SKM-1 (cell line): Measurements from ENCODE around the gene GNAL.
"Not testable (repeated sequence)": the region's sequence is repeated elsewhere in the genome, so short reads cannot be mapped to it uniquely, and the experiment has no call there.

ENCODE experiments used
- DNase-seq: peaks from one replicate; lab custom pipeline; 2025; ENCODE audit not compliant: unreplicated experiment; lab: John Stamatoyannopoulos, UW

The GNAL gene

DNA sequence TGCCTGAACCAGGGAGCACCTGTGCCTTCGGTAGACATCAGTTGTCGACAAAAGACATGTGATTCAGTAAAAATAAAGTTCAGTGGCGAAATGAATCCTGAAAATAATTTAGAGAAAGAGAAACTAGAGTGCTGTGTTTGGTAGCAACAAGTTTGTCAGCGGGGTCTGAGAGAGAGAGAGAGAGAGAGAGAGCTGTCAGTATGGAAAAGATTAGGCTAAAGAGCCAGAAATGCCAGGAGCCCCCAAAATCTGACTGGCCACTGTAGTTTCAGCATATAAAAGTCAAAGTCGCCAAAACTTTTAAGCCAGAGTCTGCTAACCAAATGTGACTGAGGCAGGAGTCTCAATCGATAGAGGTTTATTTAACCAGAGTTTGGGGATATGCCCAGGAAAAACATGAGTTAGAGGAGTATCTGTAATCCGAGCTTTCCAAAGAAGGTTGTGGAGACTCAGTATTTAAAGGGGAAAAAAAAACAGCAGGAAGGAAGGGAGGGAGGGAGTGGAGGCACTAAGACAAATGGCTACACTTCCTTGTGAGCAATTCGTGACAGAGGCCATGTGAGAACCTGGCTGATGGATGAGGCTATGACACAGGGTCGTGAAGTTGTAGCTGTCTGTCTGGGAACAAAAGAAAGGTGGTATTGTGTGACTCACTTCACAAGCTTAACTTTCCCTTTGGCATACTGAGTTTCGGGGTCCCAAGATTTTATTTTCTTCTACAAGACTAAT is 20.5 kb upstream of the GNAL start:
- no peak for DNase-seq

DNA sequence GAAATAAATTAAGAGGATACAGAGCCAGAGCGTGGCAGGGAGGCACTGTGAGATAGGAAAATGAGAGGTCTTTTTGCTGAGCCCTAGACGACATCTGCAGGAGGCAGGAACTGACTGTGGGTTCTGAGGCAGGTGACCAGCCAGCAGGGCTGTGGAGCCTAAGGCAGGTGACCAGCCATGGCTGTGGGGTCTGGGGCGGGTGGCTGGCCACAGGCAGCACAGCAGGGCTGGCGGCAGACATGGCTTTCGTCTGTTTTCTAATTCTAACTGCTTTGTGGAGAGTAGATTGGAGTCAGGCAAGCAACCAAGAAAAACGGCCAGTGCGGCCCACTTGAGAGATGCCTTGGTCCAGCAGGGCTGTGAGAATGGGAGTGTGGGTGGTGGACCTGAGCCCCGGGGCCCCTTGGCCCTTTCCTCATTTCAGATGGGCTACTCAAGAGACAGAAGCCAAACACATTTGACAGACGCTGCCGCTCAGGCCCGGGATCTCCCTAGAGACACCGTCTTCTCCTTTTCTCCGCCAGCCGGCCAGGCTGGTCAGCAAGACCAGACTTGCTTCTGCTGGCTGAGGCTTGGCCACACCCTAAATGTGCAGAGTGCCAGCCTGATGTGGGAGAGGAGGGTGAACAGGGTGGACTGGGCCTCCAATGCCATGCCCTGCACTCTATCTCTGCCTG is 19.7 kb upstream of the GNAL start:
- no peak for DNase-seq

DNA sequence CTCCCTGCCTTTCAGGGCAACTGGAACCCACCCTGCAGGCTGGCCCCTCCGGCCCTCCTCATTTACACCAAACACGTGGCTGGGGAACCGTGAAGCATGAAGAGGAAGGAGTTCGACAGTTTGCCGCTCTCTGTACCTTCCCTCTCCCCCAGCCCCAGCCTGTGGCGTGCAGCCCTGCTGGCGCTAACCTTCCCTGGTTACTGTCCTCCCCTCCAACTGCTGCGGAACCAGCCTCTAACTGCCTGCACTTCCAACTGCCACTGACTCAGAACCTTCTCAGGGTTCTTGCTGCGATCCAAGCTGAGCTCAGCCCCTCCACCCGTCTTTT is 19.2 kb upstream of the GNAL start:
- no peak for DNase-seq

- DNase-seq: no peak
Measured at GRCh38 chr18:11671156-11671555, 17.9 kb upstream of the GNAL start.

- no peak for DNase-seq
Measured at GRCh38 chr18:11672198-11672597, 16.9 kb upstream of the GNAL start.

- no peak for DNase-seq
Measured at GRCh38 chr18:11672846-11673454, 16.1 kb upstream of the GNAL start.

GRCh38 chr18:11673560-11673959 is 15.5 kb upstream of the GNAL start:
- DNase-seq: no peak

- DNase-seq: no peak
Measured at GRCh38 chr18:11674119-11674518, 14.9 kb upstream of the GNAL start.

DNA sequence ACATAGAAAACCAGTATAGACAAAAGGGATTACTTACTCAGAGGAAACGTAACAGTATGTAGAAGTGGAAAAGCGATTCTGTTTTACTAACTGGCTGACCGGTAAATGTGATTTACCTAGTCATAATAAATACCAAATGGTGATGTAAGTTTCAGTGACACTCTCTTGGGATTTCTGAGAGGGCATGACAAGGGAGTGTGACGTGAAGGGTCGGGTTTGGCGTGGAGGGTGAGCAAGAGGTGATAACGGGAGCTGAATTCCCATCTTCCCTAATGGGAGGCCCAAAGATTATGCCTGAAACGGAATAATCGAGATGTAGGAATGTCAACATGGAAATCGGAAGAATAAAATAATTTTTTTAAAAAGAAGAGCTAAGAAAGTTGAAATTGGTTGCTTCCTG is 12.7 kb upstream of the GNAL start:
- no peak for DNase-seq

DNA sequence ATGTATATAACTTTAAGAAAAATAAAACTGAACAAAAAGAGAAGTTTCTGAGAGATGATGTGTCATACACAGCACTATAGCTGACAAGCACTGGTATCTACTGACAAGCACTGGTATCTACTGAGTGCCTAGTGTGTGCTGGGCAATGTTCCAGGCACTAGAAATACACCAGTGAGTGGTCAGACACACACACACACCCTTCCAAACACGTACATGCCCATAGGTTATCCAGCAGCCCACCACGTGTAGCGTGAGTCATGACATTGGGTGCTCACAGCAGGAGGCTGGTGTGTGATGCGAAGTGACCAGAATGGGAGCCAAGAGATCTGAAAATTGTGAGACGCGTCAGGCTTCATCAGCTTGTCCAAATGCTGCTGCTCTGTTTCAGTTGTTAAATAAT is 12.2 kb upstream of the GNAL start:
- no peak for DNase-seq

DNA sequence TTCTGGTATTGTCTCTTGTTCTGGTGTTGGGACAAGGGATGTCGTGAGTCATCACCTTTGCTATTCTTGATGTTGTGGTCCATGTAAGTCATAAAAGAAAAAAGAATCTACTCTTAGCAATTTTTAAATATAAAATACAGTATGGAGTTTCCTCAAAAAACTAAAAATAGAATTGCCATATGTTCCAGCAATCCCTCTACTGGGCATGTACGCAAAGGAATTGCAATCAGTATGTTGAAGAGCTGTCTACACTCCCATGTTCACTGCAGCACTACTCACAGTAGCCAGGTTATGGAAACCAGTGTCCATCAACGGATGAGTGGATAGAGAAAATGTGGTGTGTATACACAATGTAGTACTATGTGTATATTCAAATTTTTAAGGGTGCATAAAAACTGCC is 10.9 kb upstream of the GNAL start:
- no peak for DNase-seq

- DNase-seq: peak; percentile 10
Measured at GRCh38 chr18:11689669-11690565, 853 bp downstream of the GNAL start.

DNA sequence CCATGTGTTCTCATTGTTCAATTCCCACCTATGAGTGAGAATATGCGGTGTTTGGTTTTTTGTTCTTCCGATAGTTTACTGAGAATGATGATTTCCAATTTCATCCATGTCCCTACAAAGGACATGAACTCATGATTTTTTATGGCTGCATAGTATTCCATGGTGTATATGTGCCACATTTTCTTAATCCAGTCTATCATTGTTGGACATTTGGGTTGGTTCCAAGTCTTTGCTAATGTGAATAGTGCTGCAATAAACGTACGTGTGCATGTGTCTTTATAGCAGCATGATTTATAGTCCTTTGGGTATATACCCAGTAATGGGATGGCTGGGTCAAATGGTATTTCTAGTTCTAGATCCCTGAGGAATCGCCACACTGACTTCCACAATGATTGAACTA is 1.6 kb downstream of the GNAL start:
- not testable (repeated sequence) for DNase-seq

GRCh38 chr18:11695736-11696135 is 6.7 kb downstream of the GNAL start:
- DNase-seq: no peak

GRCh38 chr18:11696451-11696850 is 7.4 kb downstream of the GNAL start:
- DNase-seq: no peak

DNA sequence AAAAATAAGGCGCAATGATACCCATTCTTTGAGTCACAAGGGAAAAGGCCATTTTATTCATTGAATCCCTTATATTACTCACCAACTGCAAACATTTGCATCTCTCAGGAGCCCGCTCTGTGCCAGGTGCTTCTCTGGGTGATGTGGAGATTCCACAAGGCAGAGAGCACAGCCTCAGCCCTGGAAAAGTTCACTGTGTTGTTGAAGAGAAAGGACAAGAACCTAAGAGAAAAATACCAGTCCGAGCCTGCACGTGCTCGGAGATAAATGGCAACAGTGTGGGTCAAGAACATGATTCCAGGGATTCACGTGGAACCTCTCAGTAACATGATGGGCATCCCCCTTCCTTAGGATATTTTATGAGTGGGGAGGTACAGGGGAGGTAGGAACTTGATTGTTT is 11.8 kb downstream of the GNAL start:
- DNase-seq: no peak

DNA sequence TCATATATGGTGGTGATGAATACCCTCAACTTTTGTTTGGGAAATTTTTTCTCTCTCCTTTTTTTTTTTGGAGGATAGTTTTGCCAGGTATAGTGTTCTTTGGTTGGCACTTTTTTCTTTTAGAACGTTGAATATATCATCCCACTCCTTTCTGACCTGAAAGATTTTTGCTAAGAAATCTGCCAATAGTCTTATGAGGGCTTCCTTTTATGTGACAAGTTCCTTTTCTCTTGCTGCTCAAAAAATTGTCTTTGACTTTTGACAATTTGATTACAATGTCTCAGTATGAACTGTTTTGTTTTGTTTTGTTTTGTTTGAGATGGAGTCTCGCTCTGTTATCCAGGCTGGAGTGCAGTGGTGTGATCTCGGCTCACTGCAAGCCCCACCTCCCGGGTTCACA is 21.5 kb downstream of the GNAL start:
- DNase-seq: no peak

GRCh38 chr18:11713756-11714155 is 24.7 kb downstream of the GNAL start:
- no peak for DNase-seq

- DNase-seq: no peak
Measured at GRCh38 chr18:11714244-11714918, 25.3 kb downstream of the GNAL start.

- not testable (repeated sequence) for DNase-seq
Measured at GRCh38 chr18:11716767-11717315, 27.8 kb downstream of the GNAL start.

GRCh38 chr18:11719050-11719449 is 30.0 kb downstream of the GNAL start:
- DNase-seq: no peak
